PC-3 (cell line): Measurements from ENCODE around the gene SLCO2A1. TPM values are rescaled to one million over a fixed set of nuclear protein-coding genes. Genes with fewer than 3 reads are reported as not detected.

Source experiments
- ATAC-seq: fragments of 200-7000 bp; cut with Tn5 transposase; 2 replicates; pipeline ENCODE4 v1.9.1; 2020; ENCODE audit warnings: mild to moderate bottlenecking, moderate library complexity
- BruUV-seq: library from RNA; stranded (reverse); fragments of 400-500 nt; replicated peaks from 2 replicates; lab custom pipeline; 2021; lab: Mats Ljungman, UMichigan
- CTCF ChIA-PET: fragments of 300-600 bp; sonication (Branson Sonifier 250); formaldehyde crosslinking; loops from one replicate; lab custom pipeline; 2022; ENCODE audit warnings: antibody characterized with exemption; lab: Charles Lee
- POLR2A ChIA-PET: fragments of 300-600 bp; sonication (Branson Sonifier 250); formaldehyde crosslinking; loops from one replicate; lab custom pipeline; 2022; ENCODE audit warnings: antibody characterized with exemption; ENCODE audit not compliant: unreplicated experiment; lab: Charles Lee
- DNase-seq: peaks from one replicate; pipeline ENCODE4 v3.0.0-alpha.2; 2015
- H2AFZ ChIP-seq: fragments of 300-600 bp; sonication (generic); 2 replicates; pipeline ENCODE4 v1.6.0; 2016; ENCODE audit warnings: antibody characterized with exemption, low read length
- H3F3A ChIP-seq: fragments of 300-600 bp; sonication (generic); one replicate; pipeline ENCODE4 v1.6.0; 2017; ENCODE audit warnings: antibody characterized with exemption, low read length, control low read depth, mild to moderate bottlenecking; ENCODE audit not compliant: unreplicated experiment
- H3K27ac ChIP-seq: fragments of 300-600 bp; sonication (generic); 2 replicates; pipeline ENCODE4 v1.5.1; 2016; ENCODE audit warnings: mild to moderate bottlenecking, low read length
- H3K27me3 ChIP-seq: fragments of 300-600 bp; sonication (generic); 2 replicates; pipeline ENCODE4 v1.6.1; 2016; ENCODE audit warnings: low read length, mixed read lengths
- H3K36me3 ChIP-seq: fragments of 300-600 bp; sonication (generic); 2 replicates; pipeline ENCODE4 v1.6.1; 2016; ENCODE audit warnings: low read depth, mixed run types, low read length, mixed read lengths
- H3K4me1 ChIP-seq: fragments of 300-600 bp; sonication (generic); 2 replicates; pipeline ENCODE4 v1.5.1; 2016; ENCODE audit warnings: low read length; ENCODE audit not compliant: insufficient read depth
- H3K4me2 ChIP-seq: fragments of 300-600 bp; sonication (generic); 2 replicates; pipeline ENCODE4 v1.6.0; 2016; ENCODE audit warnings: low read length
- H3K4me3 ChIP-seq: fragments of 300-600 bp; sonication (generic); 2 replicates; pipeline ENCODE4 v1.5.1; 2016; ENCODE audit warnings: mild to moderate bottlenecking, low read length, mixed read lengths
- H3K79me2 ChIP-seq: fragments of 300-600 bp; sonication (generic); 2 replicates; pipeline ENCODE4 v1.6.1; 2017; ENCODE audit warnings: low read length, mixed read lengths
- H3K9ac ChIP-seq: fragments of 300-600 bp; sonication (generic); 2 replicates; pipeline ENCODE4 v1.6.0; 2016; ENCODE audit warnings: mild to moderate bottlenecking, low read length
- H3K9me2 ChIP-seq: fragments of 300-600 bp; sonication (generic); replicated peaks from 2 replicates; pipeline ENCODE4 v1.6.1; 2016; ENCODE audit warnings: mixed run types, low read length, mixed read lengths
- H3K9me3 ChIP-seq: fragments of 300-600 bp; sonication (generic); 2 replicates; pipeline ENCODE4 v1.6.1; 2016; ENCODE audit warnings: low read length, mixed read lengths
- H4K20me1 ChIP-seq: fragments of 300-600 bp; sonication (generic); 2 replicates; pipeline ENCODE4 v1.6.1; 2016; ENCODE audit warnings: low read length, mixed read lengths
- EZH2 ChIP-seq: fragments of 300-600 bp; sonication (generic); IDR thresholded peaks from one replicate; pipeline ENCODE4 v1.6.1; 2017; ENCODE audit warnings: antibody characterized with exemption, mild to moderate bottlenecking, low read length; ENCODE audit not compliant: unreplicated experiment
- EZH2phosphoT487 ChIP-seq: fragments of 300-600 bp; sonication (generic); IDR thresholded peaks from 2 replicates; pipeline ENCODE4 v1.6.1; 2018; ENCODE audit warnings: mild to moderate bottlenecking, antibody characterized with exemption, low read length, borderline replicate concordance
- intact Hi-C: fragments of 100-400 bp; cut with micrococcal nuclease; formaldehyde crosslinking; loops from 2 replicates; pipeline ENCODE4 v1.9.0; 2023
- total RNA-seq: library from RNA; depleted of rRNA; stranded (reverse); fragments of >200 nt; gene quantifications from 2 replicates; pipeline ENCODE4 v1.2.3, GENCODE V29; 2014
- TF ChIP-seq, protein P1 (sequence below): fragments of 300-600 bp; sonication (generic); conservative IDR thresholded peaks from 2 replicates; pipeline ENCODE4 v1.5.1; 2017; ENCODE audit warnings: antibody characterized with exemption, low read depth, mild to moderate bottlenecking, low read length

The SLCO2A1 gene
- total RNA-seq, 1 experiment from 2014 or later: not detected

DNA sequence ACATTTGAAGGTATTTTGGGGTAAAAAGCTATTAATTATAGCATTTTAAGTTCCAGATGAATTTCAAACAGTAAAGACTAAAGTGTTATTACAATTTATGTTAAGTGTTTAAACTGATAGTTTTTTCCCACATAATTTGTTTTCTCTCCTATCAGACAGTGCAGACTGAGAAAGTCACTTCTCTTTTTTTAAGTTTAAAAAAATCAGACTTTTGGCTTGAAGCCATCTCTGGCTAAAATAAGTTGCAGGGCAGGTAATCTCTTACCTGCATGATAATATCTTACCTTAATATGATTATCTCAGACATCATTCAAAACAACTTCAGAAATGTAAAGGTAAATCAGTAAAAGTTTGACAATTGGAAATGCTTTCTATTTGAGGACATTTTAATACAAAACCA, 112.6 kb downstream of the SLCO2A1 start:
- no peaks in the 10 kb centered on the region for H3K4me1 ChIP-seq
- no TSS peak for BruUV-seq
- no peaks in the 10 kb centered on the region for H4K20me1 ChIP-seq
- ATAC-seq (no peak), DNase-seq (no peak)
- H3K9me2 ChIP-seq: no peaks in the 10 kb centered on the region
- no peak overlapping the region for H3K9ac ChIP-seq
- no peaks in the 10 kb centered on the region for H3F3A ChIP-seq
- H3K4me2 ChIP-seq: no peak overlapping the region
- H3K36me3 ChIP-seq: no peaks in the 10 kb centered on the region
- TF ChIP-seq EZH2phosphoT487 (no peak), EZH2 (no peak)
- TF ChIP-seq, protein P1, sequence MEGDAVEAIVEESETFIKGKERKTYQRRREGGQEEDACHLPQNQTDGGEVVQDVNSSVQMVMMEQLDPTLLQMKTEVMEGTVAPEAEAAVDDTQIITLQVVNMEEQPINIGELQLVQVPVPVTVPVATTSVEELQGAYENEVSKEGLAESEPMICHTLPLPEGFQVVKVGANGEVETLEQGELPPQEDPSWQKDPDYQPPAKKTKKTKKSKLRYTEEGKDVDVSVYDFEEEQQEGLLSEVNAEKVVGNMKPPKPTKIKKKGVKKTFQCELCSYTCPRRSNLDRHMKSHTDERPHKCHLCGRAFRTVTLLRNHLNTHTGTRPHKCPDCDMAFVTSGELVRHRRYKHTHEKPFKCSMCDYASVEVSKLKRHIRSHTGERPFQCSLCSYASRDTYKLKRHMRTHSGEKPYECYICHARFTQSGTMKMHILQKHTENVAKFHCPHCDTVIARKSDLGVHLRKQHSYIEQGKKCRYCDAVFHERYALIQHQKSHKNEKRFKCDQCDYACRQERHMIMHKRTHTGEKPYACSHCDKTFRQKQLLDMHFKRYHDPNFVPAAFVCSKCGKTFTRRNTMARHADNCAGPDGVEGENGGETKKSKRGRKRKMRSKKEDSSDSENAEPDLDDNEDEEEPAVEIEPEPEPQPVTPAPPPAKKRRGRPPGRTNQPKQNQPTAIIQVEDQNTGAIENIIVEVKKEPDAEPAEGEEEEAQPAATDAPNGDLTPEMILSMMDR: no peak
- ChIA-PET POLR2A (no interaction called here), CTCF (no interaction called here)
- no peaks in the 10 kb centered on the region for H3K79me2 ChIP-seq
- H3K4me3 ChIP-seq: no peak overlapping the region
- H3K27ac ChIP-seq: no peak overlapping the region
- intact Hi-C loops: no loop called here
- H3K9me3 ChIP-seq: no peaks in the 10 kb centered on the region
- no peaks in the 10 kb centered on the region; the same call in 1 of the 2 replicates for H3K27me3 ChIP-seq
- no peak overlapping the region for H2AFZ ChIP-seq

DNA sequence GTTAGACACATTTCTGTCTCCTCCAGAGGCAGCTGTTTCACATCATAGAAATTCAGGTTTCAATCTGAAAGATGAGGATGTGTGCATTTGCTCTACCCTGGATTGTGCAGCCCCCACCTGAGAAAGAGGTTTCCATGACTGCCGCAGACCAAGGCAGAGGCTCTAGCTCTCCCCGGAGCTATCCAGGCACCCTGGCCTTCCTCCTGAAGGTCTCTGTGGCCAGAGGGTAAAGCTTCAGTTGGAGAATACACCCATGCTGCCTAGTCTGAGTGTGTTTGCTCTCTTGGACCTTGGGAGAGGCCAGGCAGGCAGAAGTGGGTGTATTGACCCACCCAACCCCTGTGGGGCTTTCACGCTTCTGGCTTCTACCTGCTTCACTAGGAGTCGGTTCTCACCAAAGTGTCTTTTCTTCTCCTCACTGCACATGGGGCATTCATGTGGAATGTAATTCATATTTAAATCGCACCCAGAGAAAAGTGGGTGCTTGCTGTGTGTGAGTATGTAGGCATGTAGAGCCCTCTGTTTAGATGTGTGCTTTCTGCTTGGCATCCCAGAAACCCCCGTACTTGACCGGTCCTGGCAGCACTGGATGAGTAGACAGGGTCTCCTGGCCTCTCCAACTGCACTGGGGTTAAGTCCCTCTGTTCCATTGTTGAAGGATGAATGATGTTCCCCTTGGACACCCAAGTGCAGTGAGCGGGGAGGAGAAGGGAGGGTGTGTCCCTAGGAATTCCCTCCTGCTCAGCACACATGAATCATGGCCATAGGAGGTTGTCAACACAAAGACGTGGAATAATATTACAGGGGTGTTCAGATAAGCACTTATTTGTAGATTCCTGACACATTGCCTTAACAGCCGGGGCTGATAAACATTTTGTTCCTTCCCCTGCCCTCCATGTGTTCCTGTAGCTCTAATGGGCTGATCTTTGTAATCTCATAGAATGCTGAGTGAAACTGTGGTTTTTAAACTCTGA, 113.8 kb downstream of the SLCO2A1 start:
- Histone ChIP-seq H2AFZ (no peak overlapping the region), H3K9me2 (no peaks in the 10 kb centered on the region), H3K79me2 (no peaks in the 10 kb centered on the region), H3F3A (no peaks in the 10 kb centered on the region), H3K4me2 (no peak overlapping the region), H3K4me1 (no peaks in the 10 kb centered on the region), H4K20me1 (no peaks in the 10 kb centered on the region), H3K27ac (no peak overlapping the region), H3K9ac (no peak overlapping the region), H3K27me3 (no peaks in the 10 kb centered on the region; the same call in 1 of the 2 replicates), H3K9me3 (no peaks in the 10 kb centered on the region), H3K36me3 (no peaks in the 10 kb centered on the region), H3K4me3 (no peak overlapping the region)
- DNase-seq (peak; percentile 26), ATAC-seq (no peak)
- intact Hi-C loops: no loop called here
- TF ChIP-seq, protein P1: no peak
- TF ChIP-seq EZH2 (no peak), EZH2phosphoT487 (no peak)
- CTCF ChIA-PET: no interaction called here
- POLR2A ChIA-PET: no interaction called here
- BruUV-seq: no TSS peak
